Tongue (tissue), 2 donors: ENCODE data around the gene RNF212. TPM values are rescaled to one million over a fixed set of nuclear protein-coding genes. Genes with fewer than 3 reads are reported as not detected.

ENCODE experiments used
- DNase-seq: peaks from one replicate; pipeline ENCODE4 v3.0.0-alpha.2; 2015
- total RNA-seq: library from RNA; depleted of rRNA; stranded (reverse); fragments of >200 nt; gene quantifications from one replicate; pipeline ENCODE4 v1.2.3, GENCODE V29; 2014

Gene RNF212
- total RNA-seq, 1 donor from 2014 or later: 4.0 TPM

DNA sequence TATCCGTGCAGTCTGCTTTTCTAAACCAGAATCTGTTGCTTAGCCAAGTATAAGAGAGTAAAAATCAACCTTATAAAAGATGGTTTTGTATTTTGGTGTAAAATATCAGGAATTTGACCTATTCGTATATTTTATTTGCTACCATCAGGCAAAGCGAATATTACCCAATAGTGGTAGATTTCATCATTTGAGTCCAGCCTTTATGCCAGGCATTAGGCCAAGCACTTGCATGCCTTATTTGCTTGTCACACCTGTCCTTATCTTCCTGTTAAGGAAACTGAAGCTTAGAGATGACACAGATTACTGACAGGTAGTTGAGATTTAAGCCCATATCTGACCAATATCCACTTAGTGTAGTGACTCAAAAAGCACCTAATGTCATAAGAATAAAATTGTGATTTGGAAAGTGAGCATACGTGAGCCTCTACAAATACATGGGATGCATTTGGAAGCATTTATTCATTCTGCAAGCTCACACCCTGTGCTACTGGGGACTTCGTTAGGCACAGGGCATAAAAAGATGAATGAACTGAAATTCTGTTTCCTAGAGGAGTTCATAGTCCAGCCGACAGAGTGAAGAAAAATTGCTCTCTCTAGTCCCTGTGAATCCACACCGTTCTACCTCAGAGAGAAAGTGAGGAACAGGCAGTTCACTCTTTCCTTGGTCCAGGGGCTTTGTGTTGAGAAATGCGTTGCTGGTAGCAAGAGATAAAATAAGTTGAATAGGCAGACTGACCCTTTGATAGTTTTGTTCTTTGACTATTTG lies 2.3 kb upstream of the RNF212 start:
- DNase-seq: no peak

DNA sequence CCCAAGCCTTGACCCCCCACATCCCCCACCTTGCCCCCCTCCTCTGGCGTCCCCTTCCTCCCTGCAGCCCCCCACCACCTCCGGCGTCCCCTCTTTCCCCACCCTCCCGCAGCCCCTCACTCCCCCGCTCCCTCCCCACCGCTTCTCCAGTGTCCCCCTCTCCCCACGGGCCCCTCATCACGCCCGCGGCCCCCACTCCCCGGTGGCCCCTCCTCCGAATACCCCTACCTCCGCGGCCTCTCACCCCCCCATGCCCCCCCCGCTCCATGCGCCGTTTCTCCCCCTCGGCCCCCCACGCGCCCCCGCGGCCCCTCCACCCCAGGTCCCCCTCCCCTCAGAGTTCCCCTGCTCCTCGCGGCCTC lies 562 bp downstream of the RNF212 start:
- DNase-seq: no peak

DNA sequence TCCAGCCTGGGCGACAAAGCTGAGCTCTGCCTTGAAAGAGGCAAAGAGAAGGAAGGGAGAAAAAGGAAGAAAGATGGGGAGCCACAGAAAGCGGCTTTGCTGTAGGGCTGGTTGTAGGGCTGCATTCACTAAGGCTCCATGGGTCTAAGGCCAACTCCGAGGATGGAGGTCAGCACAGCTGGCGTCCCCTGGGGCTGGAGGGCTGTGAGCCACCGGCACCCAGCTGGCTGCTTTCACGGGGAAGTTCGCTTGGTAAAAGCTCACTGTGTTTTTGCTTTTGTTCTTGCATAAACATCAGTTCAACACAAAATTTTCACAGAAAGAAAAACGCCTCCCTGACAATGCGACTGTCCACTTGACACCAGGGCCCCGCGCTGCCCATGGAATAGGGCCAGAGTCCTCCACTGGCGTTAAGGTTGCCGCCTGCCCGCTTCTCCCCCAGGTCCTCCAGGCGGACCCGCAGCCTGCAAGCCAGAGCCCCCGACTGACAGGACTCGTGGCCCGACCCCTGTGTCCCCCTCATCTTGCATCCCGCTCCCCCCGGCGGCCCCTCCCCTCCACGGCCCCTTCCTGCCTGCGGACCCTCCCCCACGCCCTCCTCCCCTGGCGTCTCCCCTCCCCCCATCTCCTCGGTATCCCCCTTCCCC lies 1.1 kb downstream of the RNF212 start:
- no peak for DNase-seq

DNA sequence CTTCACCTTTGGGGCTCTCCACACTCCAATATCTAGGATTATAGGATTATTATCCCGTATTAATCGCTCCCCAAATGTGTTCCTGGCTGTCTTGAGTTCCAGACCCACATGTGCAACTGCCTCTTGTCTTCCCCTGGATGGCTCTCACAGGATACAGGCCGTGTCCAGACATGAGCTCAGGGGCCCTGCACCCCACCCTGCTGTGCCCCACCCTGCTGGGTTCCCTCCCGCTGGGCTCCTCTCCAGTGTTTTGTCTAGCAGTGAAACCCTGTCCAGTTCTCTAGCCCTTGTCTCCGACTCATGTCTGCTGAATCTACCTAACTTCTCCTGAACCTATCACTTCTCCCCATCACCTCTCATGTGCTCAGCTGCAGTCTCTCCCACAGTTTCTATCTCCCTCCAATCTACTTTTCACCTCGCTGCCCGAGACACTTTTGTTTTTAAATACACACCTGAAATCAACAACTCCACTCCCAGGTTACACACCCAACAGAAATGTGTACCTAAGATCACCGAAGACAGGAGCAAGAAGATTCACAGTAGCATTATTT lies 2.0 kb downstream of the RNF212 start:
- no peak for DNase-seq

DNA sequence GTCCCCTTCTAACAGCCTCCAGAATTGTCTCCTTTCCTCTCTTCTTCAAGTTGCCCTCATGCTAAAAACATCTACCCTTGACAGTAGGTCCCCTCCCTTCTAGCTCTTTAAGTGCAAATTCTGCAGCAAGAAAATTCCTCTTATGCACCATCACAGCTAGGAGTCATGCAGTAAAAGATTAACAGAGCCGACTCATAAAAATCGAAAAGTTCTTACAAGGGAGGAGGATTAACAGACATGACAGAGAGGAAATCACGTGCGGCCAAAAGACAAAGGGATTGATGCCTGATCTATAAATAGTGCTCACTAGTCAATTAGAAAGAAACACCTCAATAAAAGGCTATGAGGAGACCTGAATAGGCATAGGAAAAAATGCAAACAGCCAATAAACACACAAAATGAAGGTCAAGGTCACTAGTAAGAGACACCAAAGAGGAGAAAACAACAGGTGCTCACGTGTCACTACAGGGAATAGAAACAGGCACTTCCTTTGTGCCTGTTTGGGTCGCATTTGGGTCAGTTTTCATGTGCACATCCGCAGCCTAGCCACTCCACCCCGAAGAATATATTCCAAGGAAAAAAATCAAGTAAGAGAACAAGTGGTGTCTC lies 3.4 kb downstream of the RNF212 start:
- no peak for DNase-seq

DNA sequence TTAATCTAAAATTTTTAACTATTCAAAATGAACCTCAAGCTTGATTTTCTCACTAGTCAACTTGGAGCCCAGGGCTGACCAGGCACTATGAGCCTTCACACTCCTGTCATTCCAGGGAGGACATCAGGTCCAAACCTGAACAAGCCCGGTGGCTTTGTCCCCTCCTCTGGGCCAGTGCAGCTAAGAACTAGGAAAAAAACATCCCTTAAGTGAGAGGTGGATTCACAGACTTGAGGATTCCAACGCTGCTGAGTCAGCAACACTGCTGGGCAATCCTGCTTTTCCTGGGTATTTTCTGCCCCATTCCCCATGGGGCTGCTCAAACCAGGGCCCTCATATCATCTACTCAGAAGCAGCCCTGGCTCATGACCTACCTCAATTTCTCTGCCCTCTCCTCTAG lies 4.0 kb downstream of the RNF212 start:
- DNase-seq: no peak

DNA sequence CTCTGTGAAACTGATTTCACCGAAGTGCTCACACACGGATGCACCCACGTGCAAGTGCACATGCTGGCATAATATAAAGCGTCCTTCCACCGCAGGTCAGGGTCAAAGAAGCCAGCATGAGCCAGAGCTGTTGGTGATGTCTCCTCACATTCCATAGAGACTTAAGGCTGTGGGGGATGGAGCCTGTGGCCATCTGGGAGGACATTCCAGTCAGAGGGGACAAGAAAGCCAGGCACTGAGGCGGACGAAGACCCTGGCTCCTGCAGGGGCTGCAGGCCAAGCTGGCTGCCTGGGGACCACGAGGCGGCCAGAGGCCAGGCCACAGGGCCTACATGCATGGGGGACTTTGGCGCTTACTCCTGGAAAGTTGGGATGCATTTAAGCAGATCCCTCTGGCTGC lies 7.7 kb downstream of the RNF212 start:
- DNase-seq: no peak

DNA sequence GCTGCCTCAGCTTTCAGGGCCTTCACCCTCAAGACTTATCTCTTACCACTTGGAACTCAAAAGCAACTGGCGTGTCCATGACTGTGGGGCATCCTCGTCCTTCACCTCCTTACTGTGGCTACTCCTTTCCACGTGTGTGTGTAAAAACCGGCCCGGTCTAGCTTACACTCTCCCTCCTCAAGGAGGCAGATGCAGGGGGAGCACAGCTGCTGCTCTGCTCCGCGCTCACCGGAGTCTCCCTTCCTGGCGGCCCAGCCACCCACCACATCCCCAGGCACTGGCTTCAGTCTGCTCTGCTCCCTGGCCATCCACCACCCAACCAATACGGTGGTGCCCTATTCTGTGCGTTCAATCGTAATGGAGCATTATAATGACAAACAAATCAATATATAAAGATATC lies 8.3 kb downstream of the RNF212 start:
- no peak for DNase-seq

DNA sequence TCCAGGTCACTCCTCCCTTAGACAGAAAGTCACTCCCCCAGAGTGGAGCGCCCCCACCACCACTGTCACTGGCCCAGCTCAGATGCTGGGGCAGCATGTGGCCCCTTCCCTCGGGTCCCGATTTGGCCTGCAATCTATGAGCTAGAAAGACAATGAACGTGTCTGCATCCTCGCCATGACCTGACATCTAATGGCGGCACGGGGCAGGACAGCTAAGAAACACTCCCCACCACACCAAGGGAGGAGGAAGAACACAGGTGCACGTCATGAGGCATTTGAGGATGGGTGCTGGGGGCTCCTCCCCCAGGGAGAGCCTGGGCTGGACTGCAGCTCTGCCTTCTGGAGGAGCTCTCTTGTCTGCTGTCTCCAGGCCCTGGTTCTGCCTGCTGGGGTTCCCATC lies 8.7 kb downstream of the RNF212 start:
- no peak for DNase-seq

DNA sequence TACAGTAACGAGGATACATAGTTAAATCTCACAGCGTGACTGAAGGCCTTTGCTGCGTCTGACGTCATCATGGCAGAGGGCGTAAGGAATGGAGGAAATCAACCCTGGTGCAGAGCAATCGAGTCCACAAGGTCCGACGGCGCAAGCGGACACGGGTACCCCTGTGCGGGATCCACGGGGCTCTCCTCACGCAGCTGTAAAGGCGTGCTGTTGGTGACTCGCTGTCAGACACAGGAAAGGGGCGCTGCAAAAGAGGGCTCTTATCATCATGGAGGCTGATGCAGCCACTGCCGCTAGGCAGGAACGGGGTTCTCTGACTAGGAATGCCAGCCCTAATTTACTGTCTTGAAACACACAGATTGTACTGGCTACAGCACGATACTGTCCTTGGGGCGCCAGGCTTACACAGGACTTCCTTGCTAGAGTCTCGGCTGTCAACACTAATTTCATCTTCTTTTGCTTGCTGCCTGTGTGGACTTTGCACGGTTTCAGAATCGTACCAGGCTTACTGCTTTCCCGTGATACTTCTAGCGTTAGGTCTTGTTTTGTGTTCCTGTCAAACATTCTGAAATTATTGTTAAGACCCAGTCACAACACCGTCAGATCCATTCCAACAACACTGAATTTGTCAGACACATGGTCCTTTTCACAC lies 13.6 kb downstream of the RNF212 start:
- DNase-seq: no peak

DNA sequence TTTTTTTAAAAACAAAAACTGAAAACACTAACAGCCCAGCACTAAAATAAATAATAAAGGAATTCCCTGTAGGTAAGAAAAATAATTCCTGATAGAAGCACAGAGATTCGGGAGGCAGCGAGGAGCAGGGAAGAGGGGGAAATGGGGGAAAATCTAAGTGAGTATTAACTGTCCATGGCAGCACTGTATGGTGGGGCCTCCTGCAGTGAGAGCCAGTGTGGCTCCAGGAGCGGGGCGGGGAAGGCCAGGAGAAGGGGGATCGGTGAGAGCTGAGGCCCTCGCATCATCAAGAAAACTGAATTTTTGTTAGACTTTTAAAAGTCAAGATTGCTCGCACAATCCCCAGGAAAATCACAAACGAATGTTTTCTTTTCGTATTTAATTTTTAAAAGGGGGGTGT lies 14.1 kb downstream of the RNF212 start:
- DNase-seq: no peak

DNA sequence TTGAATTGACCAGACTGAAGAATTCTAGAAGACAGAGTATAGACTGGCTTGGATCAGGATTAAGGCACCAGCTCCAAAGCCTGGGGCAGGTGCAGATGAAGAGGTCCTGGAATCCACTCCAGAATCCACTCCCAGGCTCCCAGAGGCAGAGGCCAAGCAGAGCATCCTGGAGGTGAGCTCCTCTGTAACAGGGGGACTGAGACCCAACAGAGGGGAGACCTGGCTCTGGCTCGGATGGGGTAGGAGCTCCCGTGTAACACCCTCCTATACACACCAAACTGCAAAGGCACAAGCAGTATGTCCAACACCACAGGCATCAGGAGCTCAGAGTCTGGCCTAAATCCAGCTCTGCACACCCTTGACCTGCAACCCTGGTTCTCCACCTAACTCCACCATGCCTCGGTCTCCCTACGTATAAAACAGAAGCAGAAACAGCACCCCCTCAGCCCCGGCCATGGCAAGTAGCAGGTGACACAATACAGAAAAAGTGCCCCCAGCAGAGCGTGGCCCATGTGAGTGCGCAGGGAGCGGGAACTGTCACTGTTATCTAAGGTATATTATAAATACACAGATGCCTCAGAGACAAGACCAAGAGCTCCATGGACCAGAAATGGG lies 14.9 kb downstream of the RNF212 start:
- DNase-seq: no peak

DNA sequence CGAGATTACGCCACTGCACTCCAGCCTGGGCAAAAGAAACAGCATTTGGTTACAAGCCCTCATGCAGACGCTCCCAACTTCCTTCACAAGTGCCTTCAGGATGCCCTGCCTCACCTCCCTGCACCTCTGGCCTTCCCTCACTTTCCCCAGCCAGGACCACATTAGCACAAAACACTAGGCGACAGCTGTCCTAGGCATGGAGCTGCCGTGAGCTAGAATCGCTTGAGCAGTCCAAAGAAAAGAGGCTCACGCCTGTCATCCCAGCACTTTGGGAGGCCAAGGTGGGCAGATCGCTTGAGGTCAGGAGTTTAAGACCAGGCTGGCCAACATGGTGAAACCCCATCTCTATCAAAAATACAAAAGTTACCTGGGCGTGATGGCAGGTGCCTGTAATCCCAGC lies 15.8 kb downstream of the RNF212 start:
- DNase-seq: no peak

DNA sequence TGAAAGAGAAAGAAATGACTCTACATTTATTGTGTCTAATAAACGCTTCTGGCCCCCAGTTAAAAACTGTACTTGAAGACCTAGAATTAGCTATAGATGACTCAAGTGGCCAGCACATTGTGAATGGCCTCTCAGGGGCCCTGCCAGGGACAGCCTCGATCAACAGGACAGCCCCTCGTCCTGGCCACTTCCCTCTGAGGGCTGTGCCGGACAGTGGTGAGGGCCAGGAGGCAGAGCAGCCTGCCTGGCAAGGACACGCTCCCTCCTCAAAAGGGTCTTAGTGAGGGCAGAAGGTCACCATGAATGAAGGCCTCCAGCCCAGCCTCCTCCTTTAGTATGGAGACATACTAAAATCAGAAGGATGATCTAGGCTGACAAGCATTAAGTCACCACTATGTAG lies 16.5 kb downstream of the RNF212 start:
- DNase-seq: no peak

DNA sequence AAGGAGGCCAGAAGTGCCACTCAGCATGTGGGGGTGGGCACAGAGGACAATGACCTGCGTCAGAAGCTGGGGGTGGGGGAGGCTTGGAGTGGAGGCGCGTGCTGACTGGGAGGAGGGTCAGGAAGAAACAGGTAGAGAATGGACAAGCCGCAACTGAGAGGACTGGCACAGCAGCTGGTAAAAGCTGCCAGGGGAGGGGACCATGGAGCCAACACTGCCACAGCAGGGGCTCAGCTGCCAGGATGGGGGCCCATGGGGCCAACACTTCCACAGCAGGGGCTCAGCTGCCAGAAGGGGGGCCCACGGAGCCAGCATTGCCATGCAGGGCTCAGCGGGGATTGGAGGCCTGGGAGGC lies 19.1 kb downstream of the RNF212 start:
- peak; percentile 47 for DNase-seq

DNA sequence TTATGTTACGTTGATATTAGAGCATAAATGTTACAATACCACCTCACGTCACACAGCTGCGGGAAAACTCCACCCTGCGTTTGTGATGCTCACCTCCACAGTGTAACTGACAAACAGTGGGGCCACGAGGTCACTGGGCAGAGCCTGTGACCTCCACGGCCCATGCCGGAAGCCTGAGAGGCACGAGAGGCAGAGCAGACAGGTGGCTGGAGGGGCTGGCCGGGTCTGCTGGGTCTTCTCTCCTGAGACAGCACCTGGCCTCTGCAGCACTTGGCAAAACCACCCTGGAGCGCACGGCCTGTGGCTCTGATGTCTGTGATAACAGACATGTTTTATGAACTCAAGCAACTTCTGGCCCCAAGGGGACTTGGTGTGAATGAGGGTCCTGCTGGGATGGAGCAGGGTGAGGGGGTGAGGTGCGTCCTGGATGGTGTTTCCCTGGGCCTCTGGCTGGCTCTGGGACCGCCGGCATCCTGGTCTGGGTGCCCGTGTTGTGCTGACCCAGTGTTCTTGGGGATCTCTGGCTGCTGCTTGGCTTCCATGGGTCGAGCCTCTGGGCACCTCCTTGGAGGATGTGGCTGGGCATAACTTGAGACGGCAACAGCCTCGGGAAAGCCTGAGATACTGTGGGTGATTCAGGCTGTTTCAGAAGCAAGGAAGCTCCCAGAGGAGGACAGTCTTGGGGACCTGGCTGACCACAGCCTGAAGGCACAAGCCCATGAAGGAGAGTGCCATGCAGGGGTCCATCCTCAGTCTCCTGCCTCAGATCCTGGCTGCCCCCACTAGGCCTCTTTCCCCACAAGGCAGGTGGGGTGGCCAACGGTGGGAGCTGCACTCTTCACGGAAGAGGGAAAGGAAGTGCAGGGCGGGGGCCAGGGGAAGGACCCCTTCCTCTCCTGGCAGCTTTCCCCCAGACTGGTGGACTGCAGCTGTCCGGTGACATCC lies 19.7 kb downstream of the RNF212 start:
- DNase-seq: no peak

DNA sequence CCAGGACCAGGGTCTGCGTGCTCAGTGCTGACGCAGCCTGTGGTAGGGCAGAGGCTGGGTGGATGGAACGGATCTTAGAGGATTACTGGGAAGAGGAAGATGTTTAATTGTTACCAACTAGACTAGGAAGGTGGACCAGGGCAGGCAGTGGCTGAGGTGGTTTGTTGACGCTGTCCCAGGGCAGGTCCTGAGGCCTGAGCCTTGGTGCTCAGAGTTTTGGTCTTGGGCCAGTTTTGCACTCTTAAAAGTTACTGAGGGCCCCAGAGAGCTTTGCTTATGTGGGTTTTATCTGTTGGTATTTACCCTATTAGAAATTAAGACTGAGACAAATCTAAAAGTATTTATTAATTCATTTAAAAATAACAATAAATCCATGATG lies 20.4 kb downstream of the RNF212 start:
- DNase-seq: no peak

DNA sequence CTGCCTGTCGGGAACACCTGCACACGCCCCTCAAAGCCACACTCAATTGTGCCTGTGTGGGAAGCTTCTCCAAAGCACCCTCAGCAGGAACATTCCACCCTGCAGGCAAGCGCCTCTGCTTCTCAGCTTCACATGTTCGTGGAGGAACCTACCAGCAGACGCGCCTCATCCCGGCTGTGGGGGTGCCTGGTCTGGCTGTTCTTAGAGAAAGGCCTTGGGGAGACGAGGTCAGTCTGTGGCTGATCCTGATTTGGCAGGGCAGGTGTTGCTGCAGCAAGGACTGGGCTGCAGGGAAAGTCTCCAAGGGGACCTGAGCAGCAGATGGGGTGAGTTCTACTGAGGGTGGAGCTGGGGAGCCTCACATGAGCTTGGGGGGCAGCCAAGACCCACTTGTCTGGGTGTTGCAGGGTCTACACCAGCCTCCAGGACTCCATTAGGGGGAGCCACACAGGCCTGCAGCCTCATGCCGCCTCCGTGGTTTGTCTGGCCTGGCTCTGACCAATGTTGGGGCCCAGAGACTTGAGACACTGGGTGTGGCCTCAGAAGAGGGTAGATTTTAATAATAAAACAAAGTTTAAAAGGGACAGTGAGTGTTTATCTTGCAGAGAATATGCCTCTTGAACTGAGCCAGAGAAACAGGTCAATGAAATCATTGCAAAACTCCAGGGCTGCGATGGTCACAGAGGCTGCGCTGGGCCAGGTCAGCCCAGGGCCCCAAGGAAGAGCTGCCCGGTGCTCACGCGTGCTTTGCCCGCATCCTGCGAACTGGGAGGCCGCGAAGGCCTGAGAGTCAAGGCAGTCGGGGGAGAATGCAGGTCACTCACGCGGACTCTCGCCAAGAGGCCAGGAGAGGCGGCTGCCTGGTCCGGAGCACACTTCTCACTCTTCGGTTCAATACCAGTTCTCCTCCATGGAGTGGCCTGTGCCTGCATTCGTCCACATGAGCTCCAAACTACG lies 21.1 kb downstream of the RNF212 start:
- no peak for DNase-seq

DNA sequence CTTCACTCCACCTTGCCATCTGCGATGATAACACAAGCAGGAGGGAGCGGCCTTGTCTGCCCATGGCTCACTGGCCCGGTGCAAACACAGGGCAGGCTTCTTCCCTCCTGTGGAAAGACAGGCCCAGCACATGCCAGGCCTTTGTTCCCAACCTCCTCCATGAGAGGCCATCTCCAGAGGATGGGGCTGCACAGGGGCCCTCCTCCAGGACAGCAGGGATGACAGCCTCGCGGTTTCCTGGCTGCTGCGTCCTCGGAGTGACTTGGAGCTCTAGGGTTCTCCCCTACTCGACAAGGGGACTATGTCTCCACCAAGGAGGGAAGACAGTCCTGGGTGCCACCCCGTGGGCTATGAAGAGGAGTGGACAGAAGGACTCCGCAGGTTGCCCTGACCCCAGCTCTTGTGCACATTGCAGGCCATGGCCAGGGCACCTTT lies 21.8 kb downstream of the RNF212 start:
- no peak for DNase-seq
